Femur (tissue), 1 donor: Measurements from ENCODE around the gene GAR1.
"Not testable (repeated sequence)": the region's sequence is repeated elsewhere in the genome, so short reads cannot be mapped to it uniquely, and the experiment has no call there.

Source experiments
- DNase-seq: peaks from one replicate; pipeline ENCODE4 v3.0.0-alpha.2; 2017

GAR1 gene

DNA sequence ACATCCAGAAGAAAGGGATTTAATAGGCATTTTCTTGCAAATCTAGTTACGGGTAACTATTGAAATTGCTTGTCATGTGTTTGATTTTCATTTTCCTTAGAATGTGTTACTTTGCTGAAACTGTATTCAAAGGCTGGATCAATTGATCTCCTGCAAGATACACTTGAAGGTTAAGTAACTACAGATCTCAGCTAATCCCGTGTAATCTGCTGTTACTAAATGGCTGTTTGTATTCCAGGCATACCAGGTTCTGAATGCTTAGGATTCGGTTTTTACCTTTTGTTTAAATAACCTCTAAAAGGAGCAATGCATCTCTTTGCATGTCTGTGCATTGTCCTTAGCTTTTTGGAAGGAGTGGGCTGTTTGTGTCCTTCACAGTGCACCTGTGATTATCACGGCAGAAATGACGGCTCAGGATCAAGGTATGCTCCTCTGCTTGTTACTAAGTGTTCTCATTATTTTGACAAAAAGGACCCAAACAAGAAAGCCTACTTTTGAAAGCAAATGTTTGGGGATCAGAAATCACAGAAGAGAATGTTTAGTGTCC is 32.4 kb downstream of the GAR1 start, which contains the start of gene LRIT3:
LRIT3 (plus strand) TSS at position 212 of the 547 bp plus-strand sequence; CDS start at position 307, 95 bp downstream.
- DNase-seq, result no peak

DNA sequence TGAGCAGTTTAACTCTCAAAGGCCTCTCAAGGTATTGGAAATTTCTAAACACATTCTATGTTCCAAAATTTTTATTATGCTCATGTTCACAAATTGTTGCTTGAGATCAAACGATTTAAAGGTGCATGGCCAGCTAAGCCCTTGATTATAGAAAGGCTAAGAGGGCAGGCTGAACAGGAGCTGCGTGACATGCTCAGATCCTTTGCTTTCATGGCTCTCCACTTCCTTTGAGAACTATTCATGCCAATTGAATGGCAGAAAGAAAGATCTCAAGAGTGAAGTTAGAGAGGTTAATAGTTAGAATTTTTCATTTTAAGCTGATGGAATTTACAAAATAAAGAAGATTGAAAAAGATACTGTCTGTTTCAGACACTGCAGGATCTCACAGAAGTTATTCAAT is 32.9 kb downstream of the GAR1 start:
- no peak for DNase-seq

DNA sequence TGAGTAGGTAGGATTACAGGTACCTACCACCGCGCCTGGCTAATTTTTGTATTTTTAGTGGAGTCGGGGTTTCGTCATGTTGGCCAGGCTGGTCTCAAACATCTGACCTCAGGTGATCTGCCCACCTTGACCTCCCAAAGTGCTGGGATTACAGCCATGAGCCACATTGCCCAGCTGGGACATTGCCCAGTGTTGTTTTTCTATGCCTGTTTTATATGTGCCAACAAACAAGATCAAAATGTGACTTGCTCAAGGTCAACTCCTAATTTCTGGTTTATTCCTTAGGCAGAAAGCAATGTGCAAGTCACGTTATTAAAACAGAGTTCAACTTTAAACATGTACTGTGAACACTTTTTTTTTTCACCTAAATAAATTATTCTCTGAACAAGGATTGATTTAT is 35.0 kb downstream of the GAR1 start:
- no peak for DNase-seq

DNA sequence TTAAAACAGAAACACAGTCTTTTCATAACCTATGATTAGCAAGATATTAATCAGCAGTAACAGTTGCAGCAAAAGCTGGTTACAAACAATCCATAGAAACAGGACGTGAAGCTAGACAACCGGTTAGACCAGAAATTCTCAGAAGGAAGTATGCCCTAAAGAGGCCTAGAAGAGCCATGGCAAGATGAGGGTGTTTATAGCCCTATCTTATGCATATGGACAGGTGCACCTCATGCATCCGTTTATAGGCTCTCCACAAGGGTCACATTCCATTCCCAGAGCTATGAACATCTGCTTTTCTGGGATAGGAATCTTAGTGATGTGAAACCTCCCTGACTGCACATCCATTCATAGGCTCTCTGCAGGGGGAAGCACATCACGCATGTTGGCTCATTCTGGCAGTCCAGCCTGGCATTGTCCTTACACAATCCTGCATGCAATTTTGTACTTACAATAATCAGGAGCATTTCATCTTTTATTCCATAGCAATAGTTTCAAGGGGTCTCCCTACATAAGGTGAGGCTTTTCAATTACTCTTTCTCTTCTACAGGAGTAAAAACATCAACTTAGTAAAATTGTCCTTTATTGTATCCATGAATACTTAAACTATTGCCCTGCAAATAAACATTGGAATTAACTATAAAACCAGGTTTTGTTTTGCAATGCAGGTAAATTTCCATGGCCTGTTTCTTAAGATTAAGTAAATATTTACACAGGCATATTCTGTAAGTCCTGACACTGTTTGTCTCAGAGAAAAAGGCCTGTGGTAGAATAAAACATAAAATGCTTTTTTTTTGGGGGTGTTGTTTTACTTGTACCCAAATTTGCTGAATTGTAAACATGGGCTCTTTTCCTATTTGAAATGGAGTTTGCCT is 44.1 kb downstream of the GAR1 start:
- DNase-seq, result not testable (repeated sequence)

DNA sequence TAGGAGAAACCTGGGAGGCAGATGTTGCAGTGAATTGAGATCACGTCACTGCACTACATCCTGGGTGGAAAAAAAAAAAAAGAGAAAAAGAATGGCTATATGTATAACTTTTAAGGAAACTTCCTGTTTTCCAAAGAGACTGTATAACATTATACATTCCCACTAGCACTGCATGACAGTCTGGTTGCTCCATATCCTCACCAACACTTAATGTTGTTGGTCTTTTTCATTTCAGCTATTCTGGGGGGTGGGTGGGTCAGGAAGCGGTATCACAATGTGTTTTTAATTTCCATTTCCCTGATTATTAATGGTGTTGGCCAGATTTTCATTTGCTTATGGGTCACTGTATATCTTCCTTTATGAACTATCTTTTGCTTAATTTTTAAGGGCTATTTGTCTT is 45.7 kb downstream of the GAR1 start:
- DNase-seq, result no peak

DNA sequence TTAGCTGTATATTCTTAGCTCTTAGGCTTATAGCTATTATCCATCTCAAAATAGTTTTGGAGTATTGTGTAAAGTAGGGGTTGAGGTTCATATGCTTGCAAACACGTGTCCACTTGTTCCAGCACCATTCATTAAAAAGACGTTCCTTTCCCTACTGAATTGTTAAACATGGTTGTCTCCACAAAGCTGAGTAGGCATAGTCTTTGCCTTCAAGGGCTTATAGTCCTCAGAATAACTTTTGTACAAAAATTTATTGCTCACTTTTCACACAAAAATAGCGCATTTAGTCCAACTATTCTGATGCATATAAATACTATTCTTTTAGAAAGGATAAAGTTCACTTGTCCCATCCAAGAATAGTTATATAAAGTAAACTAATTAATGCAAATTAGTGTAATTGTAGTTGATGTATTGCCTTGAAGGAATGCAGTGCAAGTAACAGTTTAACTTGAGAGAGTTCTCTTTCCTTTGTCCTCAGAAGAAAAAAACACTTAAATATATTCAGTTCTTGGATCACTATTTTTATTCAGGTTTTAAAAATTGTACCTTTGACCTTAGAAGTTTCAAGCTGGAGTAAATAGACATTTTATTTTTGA is 46.5 kb downstream of the GAR1 start:
- DNase-seq, result no peak

DNA sequence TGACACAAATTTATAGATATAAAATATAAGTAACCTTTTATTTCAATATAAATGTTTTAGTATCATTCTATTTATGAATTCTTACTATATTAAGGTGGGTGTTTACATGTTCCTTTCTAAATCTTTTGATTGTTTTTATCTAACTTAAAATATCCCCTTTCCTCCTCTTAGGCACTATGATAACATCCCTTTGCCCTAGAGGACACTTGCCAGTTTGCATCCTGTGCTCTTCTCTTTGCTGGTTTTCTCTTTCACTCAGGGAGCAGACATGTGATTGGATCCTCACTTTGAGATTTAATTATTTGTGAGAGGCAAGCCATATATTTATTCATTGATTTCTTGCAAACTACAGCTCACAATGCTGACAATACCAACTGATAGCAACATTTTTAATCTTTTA is 48.6 kb downstream of the GAR1 start:
- DNase-seq, result no peak

DNA sequence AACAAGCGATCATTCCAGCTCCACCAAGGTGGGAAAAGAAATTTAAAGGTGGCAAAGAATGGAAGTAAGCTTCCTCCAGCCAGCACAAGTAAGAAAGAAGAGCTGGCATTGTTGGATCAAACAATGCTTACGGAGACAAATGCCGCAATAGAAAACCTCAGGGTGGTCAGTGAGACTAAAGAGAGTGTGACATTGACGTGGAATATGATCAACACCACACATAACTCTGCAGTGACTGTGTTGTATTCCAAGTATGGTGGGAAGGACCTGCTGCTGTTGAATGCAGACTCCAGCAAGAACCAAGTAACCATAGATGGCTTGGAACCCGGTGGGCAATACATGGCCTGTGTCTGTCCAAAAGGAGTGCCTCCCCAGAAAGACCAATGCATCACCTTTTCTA is 54.5 kb downstream of the GAR1 start:
- DNase-seq, result no peak

DNA sequence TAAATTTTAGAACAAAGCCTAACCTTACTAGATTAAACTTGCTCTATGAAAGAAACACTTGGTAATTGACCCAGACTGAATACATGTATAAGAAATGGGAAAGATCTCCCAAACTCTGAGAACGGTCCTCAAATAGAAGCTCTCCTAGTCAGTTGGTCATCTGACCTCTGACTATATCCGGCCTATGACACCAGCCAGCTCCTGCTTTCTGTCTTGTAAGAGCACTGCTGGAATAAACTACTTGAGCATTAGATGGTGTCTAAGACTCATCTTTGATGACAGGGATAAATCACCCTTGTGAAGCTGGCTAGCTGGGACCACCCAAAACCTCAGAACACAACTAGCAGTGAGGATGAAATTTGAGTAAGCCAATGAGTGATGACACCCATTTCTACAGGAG is 56.5 kb downstream of the GAR1 start:
- DNase-seq, result no peak

DNA sequence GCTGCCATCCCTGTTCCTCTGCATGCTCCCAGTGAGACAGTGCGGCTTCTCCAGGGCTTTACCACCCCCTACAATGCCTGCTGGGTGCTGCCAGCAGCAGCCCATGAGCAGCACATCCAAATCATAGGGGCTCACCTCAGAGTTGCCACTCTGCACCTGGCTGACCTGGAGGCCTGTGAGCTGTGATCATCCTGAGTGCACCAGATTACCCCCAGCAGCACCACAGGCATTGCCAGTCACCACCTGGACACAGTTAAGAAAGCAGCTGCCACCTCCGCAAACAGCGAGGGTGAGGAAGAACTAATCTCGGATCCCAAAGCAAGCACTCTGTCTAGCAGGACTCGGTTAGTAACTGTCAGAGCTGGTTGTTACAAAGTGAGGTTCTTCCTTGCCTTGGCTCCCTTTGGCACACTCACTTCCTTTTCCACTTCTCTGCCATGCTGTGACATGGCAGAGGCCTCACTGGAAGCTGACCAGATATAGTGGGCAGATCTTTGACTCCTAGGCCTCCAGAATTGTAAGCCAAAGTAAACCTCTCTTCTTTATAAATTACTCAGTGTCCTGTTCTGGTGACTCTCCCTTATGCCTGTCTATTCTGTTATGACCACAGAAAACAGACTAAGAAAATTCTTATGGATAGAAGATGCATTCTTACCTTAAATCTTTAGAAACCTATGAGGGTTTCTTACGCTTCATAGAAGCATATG is 57.5 kb downstream of the GAR1 start:
- DNase-seq, result no peak

DNA sequence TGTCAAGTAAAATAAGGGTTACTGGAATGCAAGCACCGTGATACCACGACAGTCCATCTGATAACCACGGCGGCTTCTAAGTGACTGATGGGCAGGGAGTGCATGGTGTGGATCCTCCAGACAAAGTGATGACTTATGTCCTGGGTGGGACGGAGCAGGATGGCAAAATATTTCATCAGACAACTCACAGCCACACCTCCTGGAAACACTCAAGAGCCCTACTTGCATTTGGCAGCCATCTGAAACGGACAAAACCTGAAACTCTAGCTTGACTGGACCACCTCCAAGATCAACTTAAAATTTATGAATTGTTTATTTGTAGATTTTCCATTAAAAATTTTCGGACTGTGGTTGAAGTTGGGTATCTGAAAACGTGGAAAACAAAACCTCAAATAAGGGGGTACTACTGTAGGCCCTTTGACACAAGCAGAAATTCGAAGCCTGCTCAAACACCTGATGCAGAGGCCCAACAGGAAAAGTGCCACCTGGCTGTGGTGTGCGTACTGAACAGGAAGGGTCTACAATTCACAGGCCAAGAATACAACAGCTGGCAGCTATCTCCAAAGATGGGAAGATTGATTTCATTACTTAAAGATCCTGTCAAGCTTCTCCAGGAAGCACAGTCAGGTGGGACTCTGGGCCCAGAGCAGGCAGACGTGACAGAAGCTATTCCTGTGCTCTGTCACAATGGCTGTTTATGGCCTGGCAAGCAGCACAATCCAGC is 58.4 kb downstream of the GAR1 start:
- no peak for DNase-seq
